ENCODE data around the gene TOPAZ1.

- TF ChIP-seq ARID4B (CRISPR knock-in tag; IDR thresholded peaks at IDR 0.05) (no peak), TSC22D4 (tag; IDR thresholded peaks at IDR 0.05) (no peak), NRF1 (conservative IDR thresholded peaks at IDR 0.05 in 1 of 2, IDR thresholded peaks at IDR 0.05 in 1 of 2) (no peak), ZNF407 (IDR thresholded peaks at IDR 0.05; ENCODE audit: low read depth) (no peak), POU5F1 (IDR thresholded peaks at IDR 0.05; ENCODE audit: borderline replicate concordance, low read depth, low read length, partially characterized antibody) (no peak), CHD1 (IDR thresholded peaks at IDR 0.05; ENCODE audit: low read length) (no peak), SRSF9 (IDR thresholded peaks at IDR 0.05; ENCODE audit: borderline replicate concordance, low read depth, low read length) (no peak), SRF (CRISPR knock-in tag; IDR thresholded peaks at IDR 0.05) (no peak), SRSF1 (IDR thresholded peaks at IDR 0.05; ENCODE audit: low read depth, low read length) (no peak)
- TF ChIP-seq, protein P1, sequence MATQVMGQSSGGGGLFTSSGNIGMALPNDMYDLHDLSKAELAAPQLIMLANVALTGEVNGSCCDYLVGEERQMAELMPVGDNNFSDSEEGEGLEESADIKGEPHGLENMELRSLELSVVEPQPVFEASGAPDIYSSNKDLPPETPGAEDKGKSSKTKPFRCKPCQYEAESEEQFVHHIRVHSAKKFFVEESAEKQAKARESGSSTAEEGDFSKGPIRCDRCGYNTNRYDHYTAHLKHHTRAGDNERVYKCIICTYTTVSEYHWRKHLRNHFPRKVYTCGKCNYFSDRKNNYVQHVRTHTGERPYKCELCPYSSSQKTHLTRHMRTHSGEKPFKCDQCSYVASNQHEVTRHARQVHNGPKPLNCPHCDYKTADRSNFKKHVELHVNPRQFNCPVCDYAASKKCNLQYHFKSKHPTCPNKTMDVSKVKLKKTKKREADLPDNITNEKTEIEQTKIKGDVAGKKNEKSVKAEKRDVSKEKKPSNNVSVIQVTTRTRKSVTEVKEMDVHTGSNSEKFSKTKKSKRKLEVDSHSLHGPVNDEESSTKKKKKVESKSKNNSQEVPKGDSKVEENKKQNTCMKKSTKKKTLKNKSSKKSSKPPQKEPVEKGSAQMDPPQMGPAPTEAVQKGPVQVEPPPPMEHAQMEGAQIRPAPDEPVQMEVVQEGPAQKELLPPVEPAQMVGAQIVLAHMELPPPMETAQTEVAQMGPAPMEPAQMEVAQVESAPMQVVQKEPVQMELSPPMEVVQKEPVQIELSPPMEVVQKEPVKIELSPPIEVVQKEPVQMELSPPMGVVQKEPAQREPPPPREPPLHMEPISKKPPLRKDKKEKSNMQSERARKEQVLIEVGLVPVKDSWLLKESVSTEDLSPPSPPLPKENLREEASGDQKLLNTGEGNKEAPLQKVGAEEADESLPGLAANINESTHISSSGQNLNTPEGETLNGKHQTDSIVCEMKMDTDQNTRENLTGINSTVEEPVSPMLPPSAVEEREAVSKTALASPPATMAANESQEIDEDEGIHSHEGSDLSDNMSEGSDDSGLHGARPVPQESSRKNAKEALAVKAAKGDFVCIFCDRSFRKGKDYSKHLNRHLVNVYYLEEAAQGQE (IDR thresholded peaks at IDR 0.05; ENCODE audit: borderline replicate concordance): peak; percentile 57; the same call in 1 of the 2 replicates
- TF ChIP-seq, protein P1 (CRISPR knock-in tag; IDR thresholded peaks at IDR 0.05; ENCODE audit: low read depth): no peak
These were observed 5.8 kb upstream of the TOPAZ1 start for GRCh38 chr3:44235604-44236484.

Data from K562 (cell line).